SK-N-SH (cell line): Measurements from ENCODE around the gene CD3G.

Source experiments
- POLR2AphosphoS5 ChIP-seq: IDR thresholded peaks from 2 replicates; pipeline ENCODE4 v1.6.1; 2012; ENCODE audit warnings: low read depth, low read length
- RAD21 ChIP-seq: IDR thresholded peaks from 2 replicates; pipeline ENCODE4 v1.6.1; 2012; ENCODE audit warnings: mild to moderate bottlenecking, low read length
- TAF1 ChIP-seq: IDR thresholded peaks from 2 replicates; pipeline ENCODE4 v1.6.1; 2012; ENCODE audit warnings: low read depth, mild to moderate bottlenecking, low read length, moderate library complexity, borderline replicate concordance
- TF ChIP-seq, protein P1 (sequence below): fragments of 200-600 bp; sonication (generic); IDR thresholded peaks from 2 replicates; pipeline ENCODE4 v1.6.1; 2017; ENCODE audit warnings: antibody characterized with exemption, mild to moderate bottlenecking, moderate library complexity
- TF ChIP-seq, protein P2 (sequence below): IDR thresholded peaks from 2 replicates; pipeline ENCODE4 v1.6.1; 2012; ENCODE audit warnings: mild to moderate bottlenecking, low read depth, low read length, moderate library complexity

DNA sequence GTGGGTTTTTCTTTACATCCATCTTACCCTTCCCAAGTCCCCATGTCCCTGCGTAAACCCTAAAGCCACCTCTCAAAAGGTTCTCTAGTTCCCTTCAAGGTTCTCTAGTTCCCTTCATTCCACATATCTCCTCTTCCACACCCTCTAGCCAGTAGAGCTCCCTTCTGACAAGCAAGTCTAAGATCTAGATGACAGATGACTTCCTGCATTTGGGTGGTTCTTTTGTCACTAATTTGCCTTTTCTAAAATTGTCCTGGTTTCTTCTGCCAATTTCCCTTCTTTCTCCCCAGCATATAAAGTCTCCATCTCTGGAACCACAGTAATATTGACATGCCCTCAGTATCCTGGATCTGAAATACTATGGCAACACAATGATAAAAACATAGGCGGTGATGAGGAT, 31.8 kb upstream of the CD3G start:
- TF ChIP-seq, protein P1, sequence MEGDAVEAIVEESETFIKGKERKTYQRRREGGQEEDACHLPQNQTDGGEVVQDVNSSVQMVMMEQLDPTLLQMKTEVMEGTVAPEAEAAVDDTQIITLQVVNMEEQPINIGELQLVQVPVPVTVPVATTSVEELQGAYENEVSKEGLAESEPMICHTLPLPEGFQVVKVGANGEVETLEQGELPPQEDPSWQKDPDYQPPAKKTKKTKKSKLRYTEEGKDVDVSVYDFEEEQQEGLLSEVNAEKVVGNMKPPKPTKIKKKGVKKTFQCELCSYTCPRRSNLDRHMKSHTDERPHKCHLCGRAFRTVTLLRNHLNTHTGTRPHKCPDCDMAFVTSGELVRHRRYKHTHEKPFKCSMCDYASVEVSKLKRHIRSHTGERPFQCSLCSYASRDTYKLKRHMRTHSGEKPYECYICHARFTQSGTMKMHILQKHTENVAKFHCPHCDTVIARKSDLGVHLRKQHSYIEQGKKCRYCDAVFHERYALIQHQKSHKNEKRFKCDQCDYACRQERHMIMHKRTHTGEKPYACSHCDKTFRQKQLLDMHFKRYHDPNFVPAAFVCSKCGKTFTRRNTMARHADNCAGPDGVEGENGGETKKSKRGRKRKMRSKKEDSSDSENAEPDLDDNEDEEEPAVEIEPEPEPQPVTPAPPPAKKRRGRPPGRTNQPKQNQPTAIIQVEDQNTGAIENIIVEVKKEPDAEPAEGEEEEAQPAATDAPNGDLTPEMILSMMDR = no peak
- TF ChIP-seq TAF1 = no peak
- TF ChIP-seq, protein P2, sequence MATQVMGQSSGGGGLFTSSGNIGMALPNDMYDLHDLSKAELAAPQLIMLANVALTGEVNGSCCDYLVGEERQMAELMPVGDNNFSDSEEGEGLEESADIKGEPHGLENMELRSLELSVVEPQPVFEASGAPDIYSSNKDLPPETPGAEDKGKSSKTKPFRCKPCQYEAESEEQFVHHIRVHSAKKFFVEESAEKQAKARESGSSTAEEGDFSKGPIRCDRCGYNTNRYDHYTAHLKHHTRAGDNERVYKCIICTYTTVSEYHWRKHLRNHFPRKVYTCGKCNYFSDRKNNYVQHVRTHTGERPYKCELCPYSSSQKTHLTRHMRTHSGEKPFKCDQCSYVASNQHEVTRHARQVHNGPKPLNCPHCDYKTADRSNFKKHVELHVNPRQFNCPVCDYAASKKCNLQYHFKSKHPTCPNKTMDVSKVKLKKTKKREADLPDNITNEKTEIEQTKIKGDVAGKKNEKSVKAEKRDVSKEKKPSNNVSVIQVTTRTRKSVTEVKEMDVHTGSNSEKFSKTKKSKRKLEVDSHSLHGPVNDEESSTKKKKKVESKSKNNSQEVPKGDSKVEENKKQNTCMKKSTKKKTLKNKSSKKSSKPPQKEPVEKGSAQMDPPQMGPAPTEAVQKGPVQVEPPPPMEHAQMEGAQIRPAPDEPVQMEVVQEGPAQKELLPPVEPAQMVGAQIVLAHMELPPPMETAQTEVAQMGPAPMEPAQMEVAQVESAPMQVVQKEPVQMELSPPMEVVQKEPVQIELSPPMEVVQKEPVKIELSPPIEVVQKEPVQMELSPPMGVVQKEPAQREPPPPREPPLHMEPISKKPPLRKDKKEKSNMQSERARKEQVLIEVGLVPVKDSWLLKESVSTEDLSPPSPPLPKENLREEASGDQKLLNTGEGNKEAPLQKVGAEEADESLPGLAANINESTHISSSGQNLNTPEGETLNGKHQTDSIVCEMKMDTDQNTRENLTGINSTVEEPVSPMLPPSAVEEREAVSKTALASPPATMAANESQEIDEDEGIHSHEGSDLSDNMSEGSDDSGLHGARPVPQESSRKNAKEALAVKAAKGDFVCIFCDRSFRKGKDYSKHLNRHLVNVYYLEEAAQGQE = no peak
- no peak for TF ChIP-seq POLR2AphosphoS5
- no peak for TF ChIP-seq RAD21
